Neural cell (in vitro differentiated cells): ENCODE results near the gene TLCD4. TPM values are rescaled to one million over a fixed set of nuclear protein-coding genes. Genes with fewer than 3 reads are reported as not detected.

Experiments used
- H2AFZ ChIP-seq: fragments of 200-600, 300-800 bp; sonication (generic), shearing (Covaris generic); 2 replicates; pipeline ENCODE4 v1.6.0; 2014; ENCODE audit warnings: low read depth, mild to moderate bottlenecking, antibody characterized with exemption, low read length, moderate library complexity
- H3F3A ChIP-seq: fragments of 200-600 bp; shearing (Covaris generic); 2 replicates; pipeline ENCODE4 v1.6.1; 2016; ENCODE audit warnings: mild to moderate bottlenecking, moderate library complexity, mixed read lengths, antibody characterized with exemption, low read length; ENCODE audit not compliant: insufficient read depth, poor library complexity, severe bottlenecking
- H3K27ac ChIP-seq: fragments of 200-600, 300-800 bp; sonication (generic), shearing (Covaris generic); 2 replicates; pipeline ENCODE4 v1.5.1; 2014; ENCODE audit warnings: mild to moderate bottlenecking, low read length, moderate library complexity
- H3K27me3 ChIP-seq: fragments of 300-800, 200-600 bp; sonication (generic), shearing (Covaris generic); 2 replicates; pipeline ENCODE4 v1.6.0; 2014; ENCODE audit warnings: mild to moderate bottlenecking, low read depth, low read length, moderate library complexity; ENCODE audit not compliant: insufficient read depth
- H3K36me3 ChIP-seq: fragments of 300-800, 200-600 bp; sonication (generic), shearing (Covaris generic); 2 replicates; pipeline ENCODE4 v1.5.1; 2014; ENCODE audit warnings: mild to moderate bottlenecking, antibody characterized with exemption, low read length, moderate library complexity; ENCODE audit not compliant: insufficient read depth
- H3K4me2 ChIP-seq: fragments of 300-800, 200-600 bp; sonication (generic), shearing (Covaris generic); 2 replicates; pipeline ENCODE4 v1.6.0; 2014; ENCODE audit warnings: mild to moderate bottlenecking, low read length
- H3K4me3 ChIP-seq: fragments of 300-800, 200-600 bp; sonication (generic), shearing (Covaris generic); 2 replicates; pipeline ENCODE4 v1.5.1; 2014; ENCODE audit warnings: mild to moderate bottlenecking, low read length, moderate library complexity
- H3K79me2 ChIP-seq: fragments of 200-600 bp; shearing (Covaris generic); replicated peaks from 2 replicates; pipeline ENCODE4 v1.6.0; 2014; ENCODE audit warnings: mild to moderate bottlenecking, low read length, moderate library complexity; ENCODE audit not compliant: insufficient read depth
- H3K9ac ChIP-seq: fragments of 300-800, 200-600 bp; sonication (generic), shearing (Covaris generic); 2 replicates; pipeline ENCODE4 v1.6.1; 2016; ENCODE audit warnings: mild to moderate bottlenecking, low read length, mixed read lengths
- H3K9me2 ChIP-seq: fragments of 200-600 bp; shearing (Covaris generic); 2 replicates; pipeline ENCODE4 v1.6.1; 2016; ENCODE audit warnings: mild to moderate bottlenecking, low read length, mixed read lengths; ENCODE audit not compliant: insufficient read depth
- H3K9me3 ChIP-seq: fragments of 200-600, 300-800 bp; sonication (generic), shearing (Covaris generic); 2 replicates; pipeline ENCODE4 v1.6.1; 2016; ENCODE audit warnings: mild to moderate bottlenecking, mixed run types, low read length, moderate library complexity, mixed read lengths
- H4K20me1 ChIP-seq: fragments of 200-600 bp; shearing (Covaris generic); 2 replicates; pipeline ENCODE4 v1.6.1; 2016; ENCODE audit warnings: mild to moderate bottlenecking, mixed run types; ENCODE audit not compliant: insufficient read depth
- EP300 ChIP-seq: fragments of 450-650 bp; conservative IDR thresholded peaks from 2 replicates; pipeline ENCODE4 v1.6.1; 2014; ENCODE audit warnings: antibody characterized with exemption, mild to moderate bottlenecking, moderate library complexity; ENCODE audit not compliant: poor library complexity, severe bottlenecking
- EZH2 ChIP-seq: fragments of 200-600, 300-800 bp; shearing (Covaris generic), sonication (generic); IDR thresholded peaks from 2 replicates; pipeline ENCODE4 v1.6.1; 2014; ENCODE audit warnings: antibody characterized with exemption, low read length, borderline replicate concordance, mild to moderate bottlenecking; ENCODE audit not compliant: insufficient read depth, poor library complexity, severe bottlenecking
- MXI1 ChIP-seq: fragments of 450-650 bp; conservative IDR thresholded peaks from 2 replicates; pipeline ENCODE4 v1.6.1; 2014; ENCODE audit warnings: antibody characterized with exemption, mild to moderate bottlenecking; ENCODE audit not compliant: poor library complexity, severe bottlenecking
- POLR2AphosphoS5 ChIP-seq: IDR thresholded peaks from 2 replicates; pipeline ENCODE4 v1.6.1; 2012
- RAD21 ChIP-seq: fragments of 450-650 bp; conservative IDR thresholded peaks from 2 replicates; pipeline ENCODE4 v1.6.1; 2014; ENCODE audit warnings: antibody characterized with exemption, mild to moderate bottlenecking, moderate library complexity
- SMC3 ChIP-seq: fragments of 450-650 bp; conservative IDR thresholded peaks from 2 replicates; pipeline ENCODE4 v1.6.1; 2014; ENCODE audit warnings: antibody characterized with exemption, mild to moderate bottlenecking, moderate library complexity; ENCODE audit not compliant: poor library complexity
- TAF1 ChIP-seq: IDR thresholded peaks from 2 replicates; pipeline ENCODE4 v1.6.1; 2012; ENCODE audit warnings: low read depth
- polyA plus RNA-seq: library from polyadenylated mRNA; depleted of rRNA; stranded (reverse); fragments of >200 nt; gene quantifications from 2 replicates; pipeline ENCODE4 v1.2.3, GENCODE V29; 2014
- TF ChIP-seq, protein P1 (sequence below): fragments of 450-650 bp; IDR thresholded peaks from 2 replicates; pipeline ENCODE4 v1.5.1; 2014; ENCODE audit warnings: antibody characterized with exemption, mild to moderate bottlenecking, moderate library complexity; ENCODE audit not compliant: poor library complexity, severe bottlenecking
- TF ChIP-seq, protein P2 (sequence below): IDR thresholded peaks from 2 replicates; pipeline ENCODE4 v1.6.1; 2012; ENCODE audit warnings: borderline replicate concordance

TLCD4 gene
- polyA plus RNA-seq, 1 donor from 2014 or later, result 1.6 TPM

DNA sequence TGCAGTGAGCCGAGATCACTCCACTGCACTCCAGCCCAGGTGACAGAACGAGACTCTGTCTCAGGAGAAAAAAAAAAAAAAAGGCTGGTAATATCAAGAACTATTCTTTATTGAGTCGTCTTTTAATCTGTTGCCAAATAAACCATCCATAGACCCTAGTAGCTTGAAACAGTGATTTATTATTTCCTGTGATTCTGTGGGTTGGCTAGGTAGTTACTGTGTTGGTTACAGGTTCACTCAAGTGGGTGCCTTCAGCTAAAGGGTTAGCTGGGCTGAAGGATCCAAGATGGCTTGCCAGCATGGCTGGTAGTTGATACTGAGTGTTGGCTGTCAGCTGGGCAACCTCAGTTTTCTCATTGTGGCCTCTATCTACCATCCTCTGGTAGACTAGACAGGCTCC, 9.2 kb downstream of the TLCD4 start:
- Histone ChIP-seq H3K79me2 (no peaks in the 10 kb centered on the region), H3K36me3 (no peaks in the 10 kb centered on the region)

GRCh38 chr1:95126846-95127245, 9.7 kb downstream of the TLCD4 start:
- H3K4me2 ChIP-seq, result no peak overlapping the region
- TF ChIP-seq, protein P1, sequence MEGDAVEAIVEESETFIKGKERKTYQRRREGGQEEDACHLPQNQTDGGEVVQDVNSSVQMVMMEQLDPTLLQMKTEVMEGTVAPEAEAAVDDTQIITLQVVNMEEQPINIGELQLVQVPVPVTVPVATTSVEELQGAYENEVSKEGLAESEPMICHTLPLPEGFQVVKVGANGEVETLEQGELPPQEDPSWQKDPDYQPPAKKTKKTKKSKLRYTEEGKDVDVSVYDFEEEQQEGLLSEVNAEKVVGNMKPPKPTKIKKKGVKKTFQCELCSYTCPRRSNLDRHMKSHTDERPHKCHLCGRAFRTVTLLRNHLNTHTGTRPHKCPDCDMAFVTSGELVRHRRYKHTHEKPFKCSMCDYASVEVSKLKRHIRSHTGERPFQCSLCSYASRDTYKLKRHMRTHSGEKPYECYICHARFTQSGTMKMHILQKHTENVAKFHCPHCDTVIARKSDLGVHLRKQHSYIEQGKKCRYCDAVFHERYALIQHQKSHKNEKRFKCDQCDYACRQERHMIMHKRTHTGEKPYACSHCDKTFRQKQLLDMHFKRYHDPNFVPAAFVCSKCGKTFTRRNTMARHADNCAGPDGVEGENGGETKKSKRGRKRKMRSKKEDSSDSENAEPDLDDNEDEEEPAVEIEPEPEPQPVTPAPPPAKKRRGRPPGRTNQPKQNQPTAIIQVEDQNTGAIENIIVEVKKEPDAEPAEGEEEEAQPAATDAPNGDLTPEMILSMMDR, result no peak
- TF ChIP-seq MXI1 (no peak), RAD21 (no peak), EZH2 (no peak)
- no peak overlapping the region for H2AFZ ChIP-seq
- H3K9me2 ChIP-seq, result no peaks in the 10 kb centered on the region
- H3F3A ChIP-seq, result no peaks in the 10 kb centered on the region
- no peaks in the 10 kb centered on the region for H3K9me3 ChIP-seq
- no peak overlapping the region for H3K4me3 ChIP-seq
- H3K27ac ChIP-seq, result no peak overlapping the region
- no peak overlapping the region for H3K9ac ChIP-seq
- no peaks in the 10 kb centered on the region for H3K27me3 ChIP-seq
- H3K36me3 ChIP-seq, result no peaks in the 10 kb centered on the region
- H3K79me2 ChIP-seq, result no peaks in the 10 kb centered on the region
- H4K20me1 ChIP-seq, result no peaks in the 10 kb centered on the region

More for the DNA sequence above, 9.2 kb downstream of the TLCD4 start:
- no peak overlapping the region for H3K4me2 ChIP-seq
- no peaks in the 10 kb centered on the region for H3K9me2 ChIP-seq
- H3K9me3 ChIP-seq, result no peaks in the 10 kb centered on the region
- no peaks in the 10 kb centered on the region for H4K20me1 ChIP-seq
- no peaks in the 10 kb centered on the region for H3K27me3 ChIP-seq
- H3K9ac ChIP-seq, result no peak overlapping the region
- H3F3A ChIP-seq, result no peaks in the 10 kb centered on the region
- no peak overlapping the region for H3K27ac ChIP-seq
- no peak overlapping the region for H2AFZ ChIP-seq
- no peak overlapping the region for H3K4me3 ChIP-seq
- TF ChIP-seq EZH2 (no peak), SMC3 (no peak), MXI1 (no peak), EP300 (no peak), RAD21 (no peak), POLR2AphosphoS5 (no peak), TAF1 (no peak)
- TF ChIP-seq, protein P2, sequence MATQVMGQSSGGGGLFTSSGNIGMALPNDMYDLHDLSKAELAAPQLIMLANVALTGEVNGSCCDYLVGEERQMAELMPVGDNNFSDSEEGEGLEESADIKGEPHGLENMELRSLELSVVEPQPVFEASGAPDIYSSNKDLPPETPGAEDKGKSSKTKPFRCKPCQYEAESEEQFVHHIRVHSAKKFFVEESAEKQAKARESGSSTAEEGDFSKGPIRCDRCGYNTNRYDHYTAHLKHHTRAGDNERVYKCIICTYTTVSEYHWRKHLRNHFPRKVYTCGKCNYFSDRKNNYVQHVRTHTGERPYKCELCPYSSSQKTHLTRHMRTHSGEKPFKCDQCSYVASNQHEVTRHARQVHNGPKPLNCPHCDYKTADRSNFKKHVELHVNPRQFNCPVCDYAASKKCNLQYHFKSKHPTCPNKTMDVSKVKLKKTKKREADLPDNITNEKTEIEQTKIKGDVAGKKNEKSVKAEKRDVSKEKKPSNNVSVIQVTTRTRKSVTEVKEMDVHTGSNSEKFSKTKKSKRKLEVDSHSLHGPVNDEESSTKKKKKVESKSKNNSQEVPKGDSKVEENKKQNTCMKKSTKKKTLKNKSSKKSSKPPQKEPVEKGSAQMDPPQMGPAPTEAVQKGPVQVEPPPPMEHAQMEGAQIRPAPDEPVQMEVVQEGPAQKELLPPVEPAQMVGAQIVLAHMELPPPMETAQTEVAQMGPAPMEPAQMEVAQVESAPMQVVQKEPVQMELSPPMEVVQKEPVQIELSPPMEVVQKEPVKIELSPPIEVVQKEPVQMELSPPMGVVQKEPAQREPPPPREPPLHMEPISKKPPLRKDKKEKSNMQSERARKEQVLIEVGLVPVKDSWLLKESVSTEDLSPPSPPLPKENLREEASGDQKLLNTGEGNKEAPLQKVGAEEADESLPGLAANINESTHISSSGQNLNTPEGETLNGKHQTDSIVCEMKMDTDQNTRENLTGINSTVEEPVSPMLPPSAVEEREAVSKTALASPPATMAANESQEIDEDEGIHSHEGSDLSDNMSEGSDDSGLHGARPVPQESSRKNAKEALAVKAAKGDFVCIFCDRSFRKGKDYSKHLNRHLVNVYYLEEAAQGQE, result no peak
- TF ChIP-seq, protein P1, result no peak
